IMR-90 (cell line): ENCODE measurements around the gene PDZD8. TPM values are rescaled to one million over a fixed set of nuclear protein-coding genes. Genes with fewer than 3 reads are reported as not detected.

ENCODE experiments used
- ATAC-seq: fragments of 200-7000 bp; cut with Tn5 transposase; 2 replicates; pipeline ENCODE4 v1.9.1; 2020; ENCODE audit warnings: low read depth, mild to moderate bottlenecking, moderate library complexity
- BruUV-seq: library from RNA; stranded (reverse); fragments of 400-500 nt; replicated peaks from 2 replicates; lab custom pipeline; 2021; lab: Mats Ljungman, UMichigan
- CTCF ChIA-PET: fragments of 300-600 bp; formaldehyde crosslinking; extraction: SDS; loops from one replicate; lab custom pipeline; 2021; ENCODE audit warnings: antibody characterized with exemption; lab: Yijun Ruan, JAX
- POLR2A ChIA-PET: fragments of 300-600 bp; sonication (Branson Sonifier 250); formaldehyde crosslinking; loops from one replicate; lab custom pipeline; 2022; ENCODE audit warnings: antibody characterized with exemption; ENCODE audit not compliant: unreplicated experiment; lab: Charles Lee
- DNase-seq: peaks from one replicate; pipeline ENCODE4 v3.0.0; 2013
- H2AFZ ChIP-seq: replicated peaks from 2 replicates; pipeline ENCODE3; 2013; ENCODE audit warnings: low read length, mild to moderate bottlenecking; ENCODE audit not compliant: poor library complexity
- H2AK5ac ChIP-seq: 2 replicates; pipeline ENCODE4 v1.6.1; 2013; ENCODE audit warnings: low read depth, low read length, inconsistent platforms
- H2AK9ac ChIP-seq: replicated peaks from 2 replicates; pipeline ENCODE3; 2013; ENCODE audit warnings: mild to moderate bottlenecking, low read depth, low read length, moderate library complexity; ENCODE audit not compliant: poor library complexity
- H2BK120ac ChIP-seq: 2 replicates; pipeline ENCODE4 v1.6.1; 2013; ENCODE audit warnings: low read depth, low read length, inconsistent platforms
- H2BK15ac ChIP-seq: 3 replicates; pipeline ENCODE4 v1.6.1; 2013; ENCODE audit warnings: low read depth, low read length, inconsistent platforms
- H2BK20ac ChIP-seq: 2 replicates; pipeline ENCODE4 v1.6.1; 2013; ENCODE audit warnings: low read depth, mild to moderate bottlenecking, inconsistent platforms, low read length, moderate library complexity
- H2BK5ac ChIP-seq: 2 replicates; pipeline ENCODE4 v1.6.1; 2013; ENCODE audit warnings: mild to moderate bottlenecking, low read depth, low read length, inconsistent platforms; ENCODE audit not compliant: poor library complexity, severe bottlenecking
- H3K14ac ChIP-seq: replicated peaks from 2 replicates; pipeline ENCODE4 v1.6.1; 2013; ENCODE audit warnings: low read depth, low read length, inconsistent platforms
- H3K18ac ChIP-seq: 2 replicates; pipeline ENCODE4 v1.6.1; 2013; ENCODE audit warnings: low read depth, low read length, control low read depth
- H3K23ac ChIP-seq: 2 replicates; pipeline ENCODE4 v1.6.1; 2013; ENCODE audit warnings: low read depth, low read length, inconsistent platforms
- H3K27ac ChIP-seq: 2 replicates; pipeline ENCODE4 v1.5.1; 2013; ENCODE audit warnings: mild to moderate bottlenecking, control low read depth, low read length; ENCODE audit not compliant: insufficient read depth
- H3K27me3 ChIP-seq: 2 replicates; pipeline ENCODE4 v1.6.1; 2013; ENCODE audit warnings: low read length; ENCODE audit not compliant: control insufficient read depth, insufficient read depth
- H3K36me3 ChIP-seq: 2 replicates; pipeline ENCODE4 v1.6.1; 2013; ENCODE audit warnings: low read length, mixed read lengths; ENCODE audit not compliant: control insufficient read depth, insufficient read depth
- H3K4ac ChIP-seq: 2 replicates; pipeline ENCODE4 v1.6.1; 2013; ENCODE audit warnings: low read depth, low read length, inconsistent platforms
- H3K4me1 ChIP-seq: 2 replicates; pipeline ENCODE4 v1.6.1; 2013; ENCODE audit warnings: low read length, mixed read lengths; ENCODE audit not compliant: control insufficient read depth, insufficient read depth
- H3K4me2 ChIP-seq: 2 replicates; pipeline ENCODE4 v1.6.1; 2013; ENCODE audit warnings: low read depth, mild to moderate bottlenecking, control low read depth, low read length, moderate library complexity
- H3K4me3 ChIP-seq: 2 replicates; pipeline ENCODE4 v1.5.1; 2013; ENCODE audit warnings: low read depth, mild to moderate bottlenecking, control low read depth, low read length, moderate library complexity; ENCODE audit not compliant: insufficient read depth
- H3K56ac ChIP-seq: 2 replicates; pipeline ENCODE4 v1.6.1; 2013; ENCODE audit warnings: low read length, inconsistent platforms; ENCODE audit not compliant: insufficient read depth; ENCODE audit errors: extremely low read depth
- H3K79me1 ChIP-seq, 2 experiments: 2 replicates each; pipeline ENCODE4 v1.6.1; 2013; ENCODE audit warnings: low read length in 2 of 2, inconsistent platforms in 1 of 2, low read depth in 1 of 2
- H3K9ac ChIP-seq: 2 replicates; pipeline ENCODE4 v1.6.1; 2013; ENCODE audit warnings: low read depth, low read length, control low read depth
- H3K9me1 ChIP-seq: 2 replicates; pipeline ENCODE4 v1.6.1; 2013; ENCODE audit warnings: low read length, inconsistent platforms; ENCODE audit not compliant: insufficient read depth
- H3K9me3 ChIP-seq: 2 replicates; pipeline ENCODE4 v1.6.1; 2013; ENCODE audit warnings: low read length; ENCODE audit not compliant: control insufficient read depth, insufficient read depth
- H4K20me1 ChIP-seq: 2 replicates; pipeline ENCODE4 v1.6.1; 2013; ENCODE audit warnings: low read length, inconsistent platforms; ENCODE audit not compliant: insufficient read depth
- H4K5ac ChIP-seq: 2 replicates; pipeline ENCODE4 v1.6.1; 2013; ENCODE audit warnings: mild to moderate bottlenecking, low read depth, low read length, control low read depth
- H4K8ac ChIP-seq, 2 experiments: 2 replicates each; pipeline ENCODE4 v1.6.1; 2013; ENCODE audit warnings: low read depth in 2 of 2, low read length in 2 of 2, control low read depth in 1 of 2, inconsistent platforms in 1 of 2
- H4K91ac ChIP-seq: 2 replicates; pipeline ENCODE4 v1.6.1; 2013; ENCODE audit warnings: low read depth, low read length, inconsistent platforms; ENCODE audit not compliant: insufficient read depth
- CEBPB ChIP-seq: IDR thresholded peaks from 2 replicates; pipeline ENCODE4 v1.6.1; 2012; ENCODE audit warnings: low read depth, low read length, improper control_type of control experiment
- ELK1 ChIP-seq: fragments of 150-350 bp; IDR thresholded peaks from 2 replicates; pipeline ENCODE4 v1.6.1; 2016; ENCODE audit warnings: low read depth, mild to moderate bottlenecking, low read length, moderate library complexity, borderline replicate concordance
- MAFK ChIP-seq: IDR thresholded peaks from 2 replicates; pipeline ENCODE4 v1.6.1; 2012; ENCODE audit warnings: low read depth, low read length, improper control_type of control experiment
- MAZ ChIP-seq: IDR thresholded peaks from 2 replicates; pipeline ENCODE4 v1.6.1; 2012; ENCODE audit warnings: low read depth, mild to moderate bottlenecking, low read length, improper control_type of control experiment, moderate library complexity, borderline replicate concordance
- RCOR1 ChIP-seq: IDR thresholded peaks from 2 replicates; pipeline ENCODE4 v1.6.1; 2012; ENCODE audit warnings: mild to moderate bottlenecking, low read length, improper control_type of control experiment; ENCODE audit not compliant: insufficient replicate concordance
- WGBS, 2 experiments: methylation state at CpG; one replicate each; pipeline versions ENCODE4 v1.1.5 to v1.1.7; 2013; ENCODE audit warnings: missing lambda C conversion rate in 2 of 2; ENCODE audit not compliant: insufficient read length in 1 of 2; ENCODE audit errors: extremely low coverage in 2 of 2; 5-methylcytosine and 5-hydroxymethylcytosine counted together
- dilution Hi-C: fragments of 300-500 bp; cut with HindIII; formaldehyde crosslinking; loops from one replicate; pipeline ENCODE4 v1.14.3; 2018; ENCODE audit warnings: low sequenced_read_pairs; ENCODE audit not compliant: unreplicated experiment
- in situ Hi-C: fragments of 300-500 bp; cut with MboI; formaldehyde crosslinking; loops from 3 replicates; pipeline ENCODE4 v1.14.3; 2019; ENCODE audit warnings: low sequenced_read_pairs, inconsistent platforms, mixed read lengths
- intact Hi-C: fragments of 100-400 bp; cut with micrococcal nuclease; formaldehyde crosslinking; loops from 2 replicates; pipeline ENCODE4 v1.10.0; 2022
- polyA plus RNA-seq, 3 experiments: library from polyadenylated mRNA; depleted of rRNA; stranded (reverse); fragments of >200 nt; gene quantifications; 2 replicates each; pipeline ENCODE4 v1.2.3, GENCODE V29; 2012; ENCODE audit warnings: low replicate concordance in 1 of 3
- total RNA-seq: library from RNA; depleted of rRNA; stranded (reverse); fragments of >200 nt; gene quantifications from 2 replicates; pipeline ENCODE4 v1.2.3, GENCODE V29; 2012

Gene PDZD8
- total and polyA plus RNA-seq, 2 of the 4 experiments (the other 2 are of a cell fraction): 11.3 to 20.4 TPM

DNA sequence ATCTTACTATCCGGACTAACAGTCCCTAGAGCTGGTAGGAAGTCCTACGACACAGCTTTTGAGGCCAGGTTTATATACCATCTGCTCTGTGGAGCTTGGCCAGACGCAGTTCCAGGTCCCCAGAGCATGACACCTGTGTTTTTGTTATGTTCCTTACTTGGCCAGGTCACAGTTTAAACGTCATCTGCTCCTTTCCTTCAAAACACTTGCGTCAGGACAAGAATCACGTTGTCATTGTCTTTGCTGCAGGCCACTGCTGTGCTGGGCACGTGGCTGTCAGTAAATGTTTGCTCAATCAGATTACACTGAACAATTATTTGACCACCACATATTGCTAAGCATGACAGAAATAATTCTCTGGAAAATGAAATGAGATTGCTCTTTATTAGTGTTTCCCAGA lies 110.5 kb downstream of the PDZD8 start:
- in situ Hi-C loops: no loop called here
- no peak for DNase-seq
- ATAC-seq: no peak

More for the DNA sequence above, 110.5 kb downstream of the PDZD8 start:
- no peak overlapping the region for H4K91ac ChIP-seq
- no peaks in the 10 kb centered on the region for H4K20me1 ChIP-seq
- intact Hi-C loops: no loop called here
- H3K4ac ChIP-seq: no peak overlapping the region
- no peak overlapping the region for H3K23ac ChIP-seq
- H2AK5ac ChIP-seq: no peak overlapping the region
- no TSS peak for BruUV-seq
- no peak overlapping the region for H2BK20ac ChIP-seq
- H2BK15ac ChIP-seq: no peak overlapping the region
- WGBS, 2 experiments: 60% methylated on average over 2 of the region's 7 CpGs; no CpG with 5 or more reads in 1 of the 2 experiments
- TF ChIP-seq MAFK: no peak
- no peak for TF ChIP-seq ELK1
- TF ChIP-seq CEBPB: no peak
- no peak for TF ChIP-seq RCOR1
- no peak for TF ChIP-seq MAZ
- H2AFZ ChIP-seq: no peak overlapping the region
- H3K9me3 ChIP-seq: no peaks in the 10 kb centered on the region
- no peaks in the 10 kb centered on the region for H3K9me1 ChIP-seq
- ChIA-PET POLR2A (no interaction called here), CTCF (interaction anchor here (0.6 kb wide), 1 partner anchor 26 kb away, joined by 3 read pairs; no protein-coding TSS in a partner anchor)
- peaks cover 4% of the 10 kb centered on the region for H3K27me3 ChIP-seq
- H3K36me3 ChIP-seq: no peaks in the 10 kb centered on the region
- no peak overlapping the region for H2AK9ac ChIP-seq
- H3K79me1 ChIP-seq: no peaks in the 10 kb centered on the region
- no peak overlapping the region for H2BK5ac ChIP-seq
- H3K14ac ChIP-seq: no peak overlapping the region
- no peak overlapping the region for H3K9ac ChIP-seq
- dilution Hi-C loops: no loop called here
- no peak overlapping the region for H3K18ac ChIP-seq
- no peak overlapping the region for H2BK120ac ChIP-seq
- H3K4me2 ChIP-seq: no peak overlapping the region
- no peak overlapping the region for H3K56ac ChIP-seq
- H3K4me3 ChIP-seq: no peak overlapping the region
- no peak overlapping the region for H4K8ac ChIP-seq
- no peaks in the 10 kb centered on the region for H3K4me1 ChIP-seq
- no peak overlapping the region for H3K27ac ChIP-seq
- H4K5ac ChIP-seq: no peak overlapping the region
